Breast epithelium (tissue), 4 donors: ENCODE results near the gene OCA2. TPM values are rescaled to one million over a fixed set of nuclear protein-coding genes. Genes with fewer than 3 reads are reported as not detected.

ENCODE experiments used
- DNase-seq, 2 donors: peaks; one replicate each; pipeline ENCODE4 v3.0.0-alpha.2; 2019; ENCODE audit warnings: low spot score in 2 of 2
- H3K27ac ChIP-seq, 2 donors: fragments of 200-600 bp; sonication (generic) in 1 of 2; one replicate each; pipeline ENCODE4 v1.5.1; 2016 to 2019; ENCODE audit warnings: mild to moderate bottlenecking in 1 of 2
- H3K27me3 ChIP-seq, 2 donors: fragments of 200-600 bp; sonication (generic) in 1 of 2; one replicate each; pipeline versions ENCODE4 v1.5.1 to v1.6.0; 2017 to 2019; ENCODE audit warnings: control low read depth in 1 of 2, mild to moderate bottlenecking in 1 of 2
- H3K36me3 ChIP-seq: fragments of 200-600 bp; one replicate; pipeline ENCODE4 v1.5.1; 2019
- H3K4me1 ChIP-seq, 2 donors: fragments of 200-600 bp; sonication (generic); one replicate each; pipeline ENCODE4 v1.5.1; 2016 to 2019; ENCODE audit warnings: control low read depth in 1 of 2
- H3K4me3 ChIP-seq, 3 donors: fragments of 200-600 bp; sonication (generic); 1 replicate in 2 of 3; 2 replicates in 1 of 3; pipeline ENCODE4 v1.5.1; 2016 to 2019; ENCODE audit warnings: mild to moderate bottlenecking in 3 of 3, moderate library complexity in 2 of 3
- H3K9me3 ChIP-seq, 2 donors: fragments of 200-600 bp; sonication (generic) in 1 of 2; one replicate each; pipeline ENCODE4 v1.5.1; 2016 to 2019; ENCODE audit warnings: control low read depth in 1 of 2
- POLR2A ChIP-seq: fragments of 450-650 bp; IDR thresholded peaks from one replicate; pipeline ENCODE4 v1.6.1; 2016; ENCODE audit warnings: antibody characterized with exemption, mild to moderate bottlenecking, moderate library complexity
- POLR2AphosphoS5 ChIP-seq, 3 donors: sonication (generic); formaldehyde crosslinking; IDR thresholded peaks; one replicate each; pipeline ENCODE4 v1.6.1; 2017; ENCODE audit warnings: antibody characterized with exemption in 3 of 3
- intact Hi-C: fragments of 100-400 bp; cut with DNase I; formaldehyde crosslinking; loops from one replicate; pipeline ENCODE4 v1.15.1; 2023; ENCODE audit warnings: low total_unique reads
- total RNA-seq, 3 donors: library from RNA; depleted of rRNA; stranded (reverse); fragments of >200 nt; gene quantifications; one replicate each; pipeline ENCODE4 v1.1.0, GENCODE V29; 2016
- TF ChIP-seq, protein P1 (sequence below), 3 donors: fragments of 450-650 bp; IDR thresholded peaks; one replicate each; pipeline ENCODE4 v1.5.1; 2016 to 2017; ENCODE audit warnings: antibody characterized with exemption in 3 of 3, mild to moderate bottlenecking in 3 of 3, moderate library complexity in 3 of 3

The OCA2 gene
- total RNA-seq, 3 donors from 2014 or later = 0.59 to 0.80 (median 0.66) TPM

DNA sequence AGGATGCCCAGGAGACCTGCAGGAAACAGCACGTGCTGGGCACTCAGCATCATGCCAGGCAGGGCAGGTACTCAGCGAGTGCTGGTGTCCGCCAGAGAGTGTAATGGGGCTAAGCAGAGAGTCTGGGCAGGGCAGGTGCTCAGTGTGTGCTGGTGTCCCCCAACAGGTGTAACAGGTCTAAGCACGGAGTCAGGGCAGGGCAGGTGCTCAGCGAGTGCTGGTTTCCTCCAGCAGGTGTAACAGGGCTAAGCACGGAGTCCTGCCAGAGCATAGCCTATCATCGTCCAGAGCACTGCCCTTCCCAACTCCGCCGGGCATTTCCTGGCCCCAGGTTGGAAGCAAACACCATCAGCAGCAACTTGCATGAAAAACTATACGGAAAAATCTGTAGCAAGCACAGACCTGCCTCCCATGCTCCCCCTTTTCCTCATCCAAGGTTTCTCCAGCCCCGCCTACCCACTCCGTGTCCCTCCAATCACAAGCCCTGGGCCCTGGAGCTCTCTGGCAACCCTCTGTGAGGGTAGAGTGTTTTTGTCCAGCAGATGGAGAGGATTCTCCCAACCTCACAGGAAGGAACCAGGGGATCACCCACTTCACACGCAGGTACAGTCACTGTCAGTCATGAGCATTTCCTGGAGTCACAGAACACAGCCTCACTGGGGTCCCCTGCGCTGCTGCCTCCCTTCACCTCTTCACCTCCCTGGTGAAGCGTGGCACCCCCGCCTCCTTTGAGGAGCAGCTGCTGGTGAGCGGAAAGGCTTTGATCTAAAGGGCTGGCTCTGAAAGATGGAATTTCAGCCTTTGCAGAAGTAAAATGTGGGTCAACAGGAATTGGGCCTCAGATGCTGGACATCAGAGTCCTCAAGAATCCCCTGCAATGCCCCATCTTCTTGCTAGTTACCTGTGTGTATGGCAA, 302.5 kb downstream of the OCA2 start:
- Histone ChIP-seq H3K27ac (no peak overlapping the region), H3K36me3 (no peaks in the 10 kb centered on the region), H3K4me1 (no peaks in the 10 kb centered on the region), H3K27me3 (peaks cover 0 to 6% of the 10 kb centered on the region in 2 donors), H3K9me3 (no peaks in the 10 kb centered on the region), H3K4me3 (no peak overlapping the region)
- no peak for DNase-seq
- intact Hi-C loops = no loop called here
- TF ChIP-seq POLR2AphosphoS5 (IDR thresholded peaks at IDR 0.05) (no peak), POLR2A (no peak)
- TF ChIP-seq, protein P1, sequence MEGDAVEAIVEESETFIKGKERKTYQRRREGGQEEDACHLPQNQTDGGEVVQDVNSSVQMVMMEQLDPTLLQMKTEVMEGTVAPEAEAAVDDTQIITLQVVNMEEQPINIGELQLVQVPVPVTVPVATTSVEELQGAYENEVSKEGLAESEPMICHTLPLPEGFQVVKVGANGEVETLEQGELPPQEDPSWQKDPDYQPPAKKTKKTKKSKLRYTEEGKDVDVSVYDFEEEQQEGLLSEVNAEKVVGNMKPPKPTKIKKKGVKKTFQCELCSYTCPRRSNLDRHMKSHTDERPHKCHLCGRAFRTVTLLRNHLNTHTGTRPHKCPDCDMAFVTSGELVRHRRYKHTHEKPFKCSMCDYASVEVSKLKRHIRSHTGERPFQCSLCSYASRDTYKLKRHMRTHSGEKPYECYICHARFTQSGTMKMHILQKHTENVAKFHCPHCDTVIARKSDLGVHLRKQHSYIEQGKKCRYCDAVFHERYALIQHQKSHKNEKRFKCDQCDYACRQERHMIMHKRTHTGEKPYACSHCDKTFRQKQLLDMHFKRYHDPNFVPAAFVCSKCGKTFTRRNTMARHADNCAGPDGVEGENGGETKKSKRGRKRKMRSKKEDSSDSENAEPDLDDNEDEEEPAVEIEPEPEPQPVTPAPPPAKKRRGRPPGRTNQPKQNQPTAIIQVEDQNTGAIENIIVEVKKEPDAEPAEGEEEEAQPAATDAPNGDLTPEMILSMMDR (IDR thresholded peaks at IDR 0.05) = no peak

DNA sequence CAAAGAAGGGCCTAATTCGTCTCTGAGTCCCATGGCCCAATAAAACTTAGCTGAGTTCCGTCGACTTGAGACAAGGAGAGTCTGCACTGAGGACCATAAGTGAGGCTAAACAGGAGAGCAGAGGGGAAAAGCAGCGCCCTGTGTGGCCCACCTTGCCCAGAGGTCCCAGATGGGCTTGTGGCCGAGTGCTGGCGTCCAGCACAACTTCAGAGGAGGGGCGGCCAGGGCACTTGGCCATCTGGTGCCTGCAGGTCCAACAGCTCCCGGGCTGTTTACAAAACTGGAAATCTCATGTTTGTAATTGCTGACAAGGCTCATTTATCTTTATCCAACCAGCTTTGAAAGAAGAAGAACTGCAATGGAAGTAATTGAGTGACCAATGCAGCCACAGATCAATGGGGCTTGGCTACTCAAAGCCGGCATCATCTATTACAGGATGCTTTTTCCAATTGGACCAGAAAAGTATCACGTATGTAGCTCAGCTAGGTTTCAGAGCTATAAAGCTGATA, 306.3 kb downstream of the OCA2 start:
- no peaks in the 10 kb centered on the region for H3K9me3 ChIP-seq
- H3K27ac ChIP-seq = no peak overlapping the region
- TF ChIP-seq POLR2AphosphoS5 (IDR thresholded peaks at IDR 0.05) (no peak), POLR2A (no peak)
- TF ChIP-seq, protein P1 (IDR thresholded peaks at IDR 0.05) = no peak
- H3K27me3 ChIP-seq = peaks cover 0 to 6% of the 10 kb centered on the region in 2 donors
- H3K36me3 ChIP-seq = no peaks in the 10 kb centered on the region
- H3K4me1 ChIP-seq = no peaks in the 10 kb centered on the region
- intact Hi-C loops = no loop called here
- H3K4me3 ChIP-seq = no peak overlapping the region
- DNase-seq = no peak

DNA sequence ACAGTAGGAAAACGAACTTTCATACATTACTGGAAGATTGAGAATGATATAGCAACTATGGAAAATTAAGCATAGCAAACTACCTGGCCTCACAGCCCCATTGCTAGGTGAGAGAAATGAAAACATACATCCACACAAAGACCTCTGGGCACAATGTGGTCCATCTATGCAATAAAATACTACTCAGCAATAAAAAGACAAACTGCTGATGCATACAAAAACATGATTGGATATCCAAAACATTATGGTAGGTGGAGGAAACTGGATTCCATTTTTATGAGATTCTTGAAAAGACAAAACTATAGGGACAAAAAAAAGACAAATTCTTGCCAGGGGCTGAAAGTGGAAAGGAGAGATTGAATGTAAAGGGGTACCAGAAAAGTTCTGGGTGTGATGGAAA, 308.8 kb downstream of the OCA2 start:
- intact Hi-C loops = no loop called here
- no peak overlapping the region for H3K27ac ChIP-seq
- TF ChIP-seq, protein P1 (IDR thresholded peaks at IDR 0.05) = no peak
- TF ChIP-seq POLR2AphosphoS5 (IDR thresholded peaks at IDR 0.05) = no peak
- TF ChIP-seq POLR2A = no peak

DNA sequence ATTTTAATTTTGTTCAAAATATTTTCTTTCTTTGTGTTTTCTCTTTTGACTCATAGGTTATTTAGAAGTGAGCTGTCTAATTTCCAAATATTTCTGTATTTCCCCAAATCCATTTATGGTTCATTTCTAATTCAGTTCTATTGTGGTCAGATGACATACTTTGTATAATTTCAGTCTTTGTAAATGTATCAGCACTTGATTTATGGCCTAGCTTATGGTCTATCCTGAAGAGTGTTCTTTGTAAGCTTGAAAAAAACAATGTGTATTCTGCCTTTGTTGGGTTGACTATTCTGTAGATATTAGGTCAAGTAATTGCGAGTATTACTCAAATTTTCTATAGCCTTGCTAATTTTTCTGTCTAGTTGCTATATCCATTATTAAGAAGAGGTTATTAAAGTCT, 311.2 kb downstream of the OCA2 start:
- intact Hi-C loops = no loop called here
- Histone ChIP-seq H3K4me3 (no peak overlapping the region), H3K27me3 (no peaks in the 10 kb centered on the region), H3K27ac (no peak overlapping the region), H3K4me1 (no peaks in the 10 kb centered on the region), H3K9me3 (no peaks in the 10 kb centered on the region), H3K36me3 (no peaks in the 10 kb centered on the region)
- TF ChIP-seq POLR2AphosphoS5 (IDR thresholded peaks at IDR 0.05) (no peak), POLR2A (no peak)
- TF ChIP-seq, protein P1 (IDR thresholded peaks at IDR 0.05) = no peak
- no peak for DNase-seq

More for the DNA sequence above, 308.8 kb downstream of the OCA2 start:
- DNase-seq = no peak
- no peak overlapping the region for H3K4me3 ChIP-seq
- no peaks in the 10 kb centered on the region for H3K27me3 ChIP-seq
- no peaks in the 10 kb centered on the region for H3K4me1 ChIP-seq
- H3K36me3 ChIP-seq = no peaks in the 10 kb centered on the region
- no peaks in the 10 kb centered on the region for H3K9me3 ChIP-seq

DNA sequence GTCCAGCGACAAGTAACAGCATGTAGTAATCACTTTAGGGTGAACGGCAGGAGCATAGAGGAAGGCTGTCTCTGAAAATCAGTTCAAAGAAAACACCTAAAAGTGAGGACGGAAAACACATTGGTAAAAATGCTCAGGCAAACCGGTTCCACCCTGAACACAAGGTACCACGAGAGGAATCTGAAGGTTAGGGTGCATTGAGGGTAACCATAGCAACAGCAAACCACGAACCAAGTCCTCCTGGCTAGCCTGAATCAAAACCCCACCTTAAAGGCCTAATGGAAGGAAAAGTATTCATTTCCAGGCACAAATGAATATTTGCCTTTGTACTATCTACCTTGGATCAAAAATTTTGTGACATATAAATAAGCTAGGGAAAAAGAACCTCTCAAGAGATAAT, 315.0 kb downstream of the OCA2 start:
- Histone ChIP-seq H3K27ac (no peak overlapping the region), H3K4me1 (no peaks in the 10 kb centered on the region), H3K9me3 (no peaks in the 10 kb centered on the region), H3K4me3 (no peak overlapping the region), H3K36me3 (no peaks in the 10 kb centered on the region), H3K27me3 (no peaks in the 10 kb centered on the region)
- DNase-seq = no peak
- TF ChIP-seq, protein P1 (IDR thresholded peaks at IDR 0.05) = no peak
- no peak for TF ChIP-seq POLR2AphosphoS5 (IDR thresholded peaks at IDR 0.05)
- no peak for TF ChIP-seq POLR2A
- intact Hi-C loops = no loop called here
